ENCODE results near the gene ANKZF1.

DNA sequence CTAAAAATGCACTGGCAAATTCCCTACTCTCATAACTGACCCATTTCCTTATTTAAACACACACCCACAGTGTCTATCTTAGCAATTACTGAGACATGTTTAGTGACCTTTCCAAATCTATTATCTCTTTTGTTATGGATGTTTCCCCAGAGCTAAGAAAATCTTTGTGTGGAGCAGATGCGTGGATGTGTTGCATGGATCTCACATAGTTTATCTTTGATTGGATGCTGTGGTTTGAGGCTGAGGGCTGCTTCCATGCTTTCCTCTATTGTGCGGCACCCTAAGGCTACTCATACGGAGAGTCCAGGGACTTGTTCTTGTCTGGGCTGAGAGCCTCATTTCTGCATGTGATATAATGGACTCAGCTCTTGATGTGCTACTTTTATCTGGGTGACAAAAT, 4.7 kb downstream of the ANKZF1 start:
- TF ChIP-seq POLR2AphosphoS5 (IDR thresholded peaks at IDR 0.05; ENCODE audit: borderline replicate concordance, low read depth, low read length) (no peak), EZH2 (IDR thresholded peaks at IDR 0.05) (no peak), FOXP2 (optimal IDR thresholded peaks at IDR 0.05; ENCODE audit: control extremely low read depth, extremely low read length, insufficient read depth) (no peak)
